Endodermal cell (in vitro differentiated cells): ENCODE data around the gene AGPS. TPM values are rescaled to one million over a fixed set of nuclear protein-coding genes. Genes with fewer than 3 reads are reported as not detected.

Experiments
- DNase-seq: peaks from one replicate; pipeline ENCODE4 v3.0.0-alpha.2; 2017
- H3K27ac ChIP-seq: 2 replicates; pipeline ENCODE4 v1.5.1; 2013; ENCODE audit warnings: mild to moderate bottlenecking, low read depth, low read length, moderate library complexity
- H3K27me3 ChIP-seq: 2 replicates; pipeline ENCODE4 v1.6.1; 2013; ENCODE audit warnings: mild to moderate bottlenecking, low read length, moderate library complexity; ENCODE audit not compliant: insufficient read depth, control insufficient read depth, poor library complexity, severe bottlenecking
- H3K36me3 ChIP-seq: 2 replicates; pipeline ENCODE4 v1.7.0; 2013; ENCODE audit warnings: mild to moderate bottlenecking, low read length, moderate library complexity; ENCODE audit not compliant: control insufficient read depth, insufficient read depth
- H3K4me1 ChIP-seq: one replicate; pipeline ENCODE4 v1.7.0; 2013; ENCODE audit warnings: low read length; ENCODE audit not compliant: control insufficient read depth, insufficient read depth
- H3K4me3 ChIP-seq: 2 replicates; pipeline ENCODE4 v1.5.1; 2013; ENCODE audit warnings: mild to moderate bottlenecking, low read length, moderate library complexity
- H3K9ac ChIP-seq: 2 replicates; pipeline ENCODE4 v1.6.1; 2013; ENCODE audit warnings: mild to moderate bottlenecking, low read length, moderate library complexity; ENCODE audit not compliant: poor library complexity, severe bottlenecking; ENCODE audit errors: extremely low read depth
- H3K9me3 ChIP-seq: 2 replicates; pipeline ENCODE4 v1.6.1; 2013; ENCODE audit warnings: mild to moderate bottlenecking, low read length, moderate library complexity; ENCODE audit not compliant: control insufficient read depth
- H3K27ac Mint-ChIP-seq: 2 replicates; pipeline ENCODE4 v1.8.0; 2020; ENCODE audit warnings: mixed read lengths
- H3K27me3 Mint-ChIP-seq: 2 replicates; pipeline ENCODE4 v1.8.0; 2021; ENCODE audit warnings: mild to moderate bottlenecking, mixed read lengths; ENCODE audit not compliant: insufficient read depth
- H3K36me3 Mint-ChIP-seq: 2 replicates; pipeline ENCODE4 v1.8.0; 2020; ENCODE audit warnings: low read depth, mixed read lengths
- H3K4me1 Mint-ChIP-seq: 2 replicates; pipeline ENCODE4 v1.8.0; 2020; ENCODE audit warnings: mixed read lengths
- H3K4me3 Mint-ChIP-seq: 2 replicates; pipeline ENCODE4 v1.8.0; 2020; ENCODE audit warnings: mild to moderate bottlenecking, moderate library complexity, mixed read lengths
- H3K9me3 Mint-ChIP-seq: 2 replicates; pipeline ENCODE4 v1.8.0; 2020; ENCODE audit warnings: mild to moderate bottlenecking, mixed read lengths
- CTCF ChIP-seq: fragments of 200-600 bp; sonication (generic); conservative IDR thresholded peaks from 2 replicates; pipeline ENCODE4 v1.5.0; 2021; ENCODE audit warnings: antibody characterized with exemption, mild to moderate bottlenecking
- WGBS, 2 experiments: methylation state at CpG; one replicate each; pipeline versions ENCODE4 v1.1.5 to v1.1.7; 2013; ENCODE audit warnings: missing lambda C conversion rate in 2 of 2, mixed read lengths in 1 of 2; ENCODE audit not compliant: insufficient coverage in 1 of 2, insufficient read length in 1 of 2; 5-methylcytosine and 5-hydroxymethylcytosine counted together
- total RNA-seq, 2 donors: library from RNA; stranded (reverse); fragmentation: NEBNext Ultra II Directional in 1 of 2; extraction: Animal tissue kit (Norgen Biotek cat#: 25700) in 1 of 2; gene quantifications; 2 replicates in 1 of 2; 3 replicates in 1 of 2; pipeline ENCODE4 v1.2.1, GENCODE V29; 2021

AGPS gene
- total RNA-seq, 2 donors from 2014 or later: 76.8 to 86.1 TPM

- no peak overlapping the region for H3K9ac ChIP-seq
- peaks cover 16% of the 10 kb centered on the region for H3K36me3 Mint-ChIP-seq
- H3K36me3 ChIP-seq: peaks cover 24% of the 10 kb centered on the region
- no peaks in the 10 kb centered on the region for H3K9me3 Mint-ChIP-seq
- H3K9me3 ChIP-seq: no peaks in the 10 kb centered on the region
- H3K4me1 Mint-ChIP-seq: peaks cover 34% of the 10 kb centered on the region
- H3K27ac Mint-ChIP-seq: peak overlapping the region; percentile 63
- no peak overlapping the region for H3K27ac ChIP-seq
- no peak for DNase-seq
- no peaks in the 10 kb centered on the region for H3K27me3 Mint-ChIP-seq
- no peak overlapping the region for H3K4me3 Mint-ChIP-seq
- H3K4me1 ChIP-seq: peaks cover 7% of the 10 kb centered on the region
- peak overlapping the region; percentile 36 for H3K4me3 ChIP-seq
- no peak for TF ChIP-seq CTCF
- no peaks in the 10 kb centered on the region for H3K27me3 ChIP-seq
These were observed 142.4 kb downstream of the AGPS start for GRCh38 chr2:177535000-177535399.

DNA sequence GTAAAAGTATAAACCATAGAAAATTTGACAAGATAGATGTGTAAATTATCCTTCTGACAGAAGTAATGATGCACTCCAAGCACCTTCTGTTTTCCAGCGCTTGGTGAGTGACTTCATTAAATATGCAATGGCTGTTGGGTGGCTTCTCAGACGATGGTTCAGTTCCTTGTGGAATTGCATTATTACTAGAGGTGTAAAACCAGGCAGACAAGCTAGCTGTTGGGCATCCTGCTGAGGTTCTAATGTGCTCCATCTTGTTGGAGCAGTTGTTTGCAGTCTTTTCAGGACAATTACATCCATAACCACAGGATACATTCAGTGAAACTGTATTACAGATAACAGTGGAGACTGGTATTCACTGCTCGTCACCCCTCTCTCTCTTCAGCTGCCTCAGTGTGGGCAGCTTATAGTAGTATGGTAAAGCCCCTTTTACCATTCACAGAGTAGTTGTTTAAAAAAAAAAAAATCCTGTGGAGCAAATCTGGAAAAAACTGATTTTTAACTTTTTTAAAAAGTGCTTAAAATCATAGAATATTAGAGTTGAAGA, 143.5 kb downstream of the AGPS start:
- Histone ChIP-seq H3K4me1 (peaks cover 7% of the 10 kb centered on the region), H3K27ac (peak overlapping the region; percentile 54), H3K36me3 (peaks cover 28% of the 10 kb centered on the region), H3K27me3 (no peaks in the 10 kb centered on the region), H3K4me3 (no peak overlapping the region), H3K9ac (no peak overlapping the region), H3K9me3 (no peaks in the 10 kb centered on the region)
- peaks cover 16% of the 10 kb centered on the region for H3K36me3 Mint-ChIP-seq
- H3K9me3 Mint-ChIP-seq: no peaks in the 10 kb centered on the region
- 50 to 53% methylated on average over 1 to 3 of the region's 3 CpGs for WGBS, 2 experiments
- H3K4me1 Mint-ChIP-seq: peaks cover 29% of the 10 kb centered on the region
- peak; percentile 72 for DNase-seq
- H3K27me3 Mint-ChIP-seq: no peaks in the 10 kb centered on the region
- peak overlapping the region; percentile 35 for H3K27ac Mint-ChIP-seq
- no peak for TF ChIP-seq CTCF
- peak overlapping the region; percentile 7 for H3K4me3 Mint-ChIP-seq

DNA sequence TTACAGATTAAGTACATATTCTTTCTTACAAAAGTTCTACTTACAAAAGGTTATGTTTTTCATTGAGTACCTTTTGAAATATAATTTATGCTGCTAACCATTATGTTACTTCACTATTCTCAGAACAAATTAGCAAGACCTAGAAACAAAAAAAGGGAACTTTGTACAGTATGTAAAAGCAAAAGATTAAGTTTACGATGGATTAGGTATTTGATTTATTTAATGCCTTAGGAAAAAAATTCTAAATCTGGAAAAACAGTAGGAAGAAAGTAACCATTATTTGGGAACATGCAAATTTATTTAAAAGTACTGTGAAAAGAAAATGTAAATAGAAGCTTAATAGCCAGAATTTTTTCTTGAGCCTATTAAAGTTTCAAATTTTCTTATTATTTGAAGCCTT, 144.6 kb downstream of the AGPS start:
- DNase-seq: no peak
- Histone ChIP-seq H3K36me3 (peaks cover 28% of the 10 kb centered on the region), H3K4me1 (peaks cover 7% of the 10 kb centered on the region), H3K9ac (no peak overlapping the region), H3K27me3 (no peaks in the 10 kb centered on the region), H3K4me3 (no peak overlapping the region), H3K27ac (no peak overlapping the region), H3K9me3 (no peaks in the 10 kb centered on the region)
- H3K4me3 Mint-ChIP-seq: no peak overlapping the region
- H3K4me1 Mint-ChIP-seq: peaks cover 29% of the 10 kb centered on the region
- peak overlapping the region; percentile 68 for H3K27ac Mint-ChIP-seq
- TF ChIP-seq CTCF: no peak
- no peaks in the 10 kb centered on the region for H3K9me3 Mint-ChIP-seq
- H3K36me3 Mint-ChIP-seq: peaks cover 11% of the 10 kb centered on the region
- H3K27me3 Mint-ChIP-seq: no peaks in the 10 kb centered on the region
- 92 to 100% methylated on average over 1 of the region's 1 CpG for WGBS, 2 experiments
